ENCODE results near the gene ADAM20. TPM values are rescaled to one million over a fixed set of nuclear protein-coding genes. Genes with fewer than 3 reads are reported as not detected.
"Not testable (repeated sequence)": the region's sequence is repeated elsewhere in the genome, so short reads cannot be mapped to it uniquely, and the experiment has no call there.

The ADAM20 gene
- 0.64 and 0.88 TPM in 2 replicates for total RNA-seq
- polyA plus RNA-seq (2012): 0.25 TPM

DNA sequence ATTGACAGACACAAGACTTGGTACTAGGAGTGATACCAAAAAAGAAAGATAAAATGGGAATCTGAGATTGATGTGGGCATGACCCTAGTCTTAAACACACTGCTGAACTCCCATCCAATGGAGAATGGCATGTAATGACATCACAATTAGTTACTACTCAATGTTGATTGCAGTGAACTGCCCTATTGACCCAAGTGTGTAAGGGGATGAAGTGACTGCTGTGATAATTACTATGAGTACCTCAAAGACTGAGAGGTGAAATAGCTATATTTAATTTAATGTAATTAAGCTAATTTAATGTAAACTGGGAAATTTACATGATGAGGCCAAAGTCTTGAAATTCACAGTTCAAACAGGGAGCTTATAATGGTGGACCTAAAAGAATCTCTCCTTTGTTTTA, at the start of gene ADAM20:
Gene ADAM20 (minus strand): TSS at position 101 of the 400 bp plus-strand sequence. CDS start 10,247 bp downstream, outside the sequence.
- DNase-seq (ENCODE audit: low read depth): no peak

DNA sequence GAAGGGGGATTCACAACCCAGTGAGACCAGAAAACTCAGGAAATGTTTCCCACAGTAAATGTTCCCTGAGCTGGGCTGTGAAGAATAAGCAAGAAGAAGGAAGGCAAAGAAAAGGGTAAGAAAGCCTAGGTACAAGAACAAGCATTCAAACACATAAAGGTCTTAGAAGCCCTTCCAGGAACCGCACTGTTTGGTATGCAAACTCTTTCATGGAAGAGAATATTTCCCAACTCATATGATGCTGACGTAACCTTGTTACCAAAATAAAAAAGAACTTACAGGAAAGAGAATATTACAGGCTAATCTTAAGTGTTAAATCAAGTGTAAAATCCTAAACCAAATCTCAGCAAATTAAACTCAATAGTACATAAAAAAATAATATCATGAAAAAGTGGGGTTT, 42.1 kb upstream of the ADAM20 start:
- DNase-seq (ENCODE audit: low read depth): no peak

DNA sequence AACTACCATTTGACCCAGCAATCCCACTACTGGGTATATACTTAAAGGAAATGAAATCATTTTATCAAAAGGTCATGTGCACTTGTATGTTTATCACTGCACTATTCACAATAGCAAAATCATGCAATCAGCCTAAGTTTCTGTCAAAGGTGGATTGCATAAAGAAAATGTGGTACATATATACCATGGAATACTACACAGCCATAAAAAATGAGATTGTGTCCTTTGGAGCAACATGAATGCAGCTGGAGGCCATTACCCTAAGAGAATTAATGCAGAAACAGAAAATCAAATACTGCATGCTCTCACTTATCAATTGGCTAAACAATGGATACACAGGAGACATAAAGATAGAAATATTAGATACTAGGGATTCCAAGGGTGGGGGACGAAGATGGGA, 38.2 kb upstream of the ADAM20 start:
- no peak for DNase-seq (ENCODE audit: low read depth)

DNA sequence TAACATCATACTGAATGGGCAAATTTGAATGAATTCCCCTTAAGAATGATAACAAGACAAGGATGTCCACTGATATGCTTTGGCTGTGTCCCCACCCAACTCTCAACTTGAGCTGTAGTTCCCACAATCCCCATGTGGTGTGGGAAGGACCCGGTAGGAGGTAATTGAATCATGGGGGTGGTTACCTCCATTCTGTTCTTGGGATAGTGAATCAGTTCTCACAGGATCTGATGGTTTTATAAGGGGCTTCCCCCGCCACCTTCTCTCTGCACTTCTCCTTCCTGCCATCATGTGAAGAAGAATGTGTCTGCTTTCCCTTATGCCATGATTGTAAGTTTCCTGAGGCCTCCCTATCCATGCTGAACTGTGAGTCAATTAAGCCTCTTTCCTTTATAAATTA, 36.3 kb upstream of the ADAM20 start:
- DNase-seq (ENCODE audit: low read depth): no peak

DNA sequence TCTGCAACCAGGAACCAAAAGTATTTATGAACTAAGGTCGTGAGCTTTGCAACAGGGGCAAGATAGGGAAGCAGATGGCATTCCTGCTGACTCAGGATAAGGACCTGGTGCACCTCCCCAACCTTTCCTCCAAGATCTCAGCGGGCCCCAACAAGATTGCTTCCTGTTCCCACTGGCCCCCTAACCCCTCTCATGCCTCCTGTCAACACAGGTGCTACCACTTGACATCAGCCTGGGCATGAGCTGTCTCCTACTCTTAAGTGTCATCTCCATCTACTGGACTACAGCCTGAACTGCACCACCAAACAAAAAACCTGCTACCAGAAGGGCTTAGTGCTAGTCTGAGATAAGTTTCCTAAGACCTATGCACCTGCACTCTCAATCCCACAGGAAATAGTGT, 33.0 kb upstream of the ADAM20 start:
- peak; percentile 47 for DNase-seq (ENCODE audit: low read depth)

DNA sequence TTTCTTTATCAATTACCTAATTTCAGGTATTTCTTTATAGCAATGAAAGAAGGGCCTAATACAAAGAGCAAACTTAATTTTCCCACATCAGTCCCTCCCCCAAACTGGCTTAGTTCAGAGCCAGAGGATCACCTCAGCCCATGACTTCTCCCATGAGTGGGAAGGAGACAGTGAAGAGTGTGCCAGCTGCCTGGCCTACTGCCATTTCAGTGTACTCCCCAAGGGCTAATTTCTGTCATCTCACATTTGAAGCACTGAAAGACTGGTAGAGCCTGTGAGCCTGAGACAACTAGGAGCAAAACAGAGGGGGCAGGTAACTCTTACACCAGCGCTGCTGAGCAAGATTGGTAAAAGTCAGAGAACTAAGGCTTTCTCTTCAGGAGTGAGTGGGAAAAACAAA, 29.1 kb upstream of the ADAM20 start:
- peak; percentile 83 for DNase-seq (ENCODE audit: low read depth)

DNA sequence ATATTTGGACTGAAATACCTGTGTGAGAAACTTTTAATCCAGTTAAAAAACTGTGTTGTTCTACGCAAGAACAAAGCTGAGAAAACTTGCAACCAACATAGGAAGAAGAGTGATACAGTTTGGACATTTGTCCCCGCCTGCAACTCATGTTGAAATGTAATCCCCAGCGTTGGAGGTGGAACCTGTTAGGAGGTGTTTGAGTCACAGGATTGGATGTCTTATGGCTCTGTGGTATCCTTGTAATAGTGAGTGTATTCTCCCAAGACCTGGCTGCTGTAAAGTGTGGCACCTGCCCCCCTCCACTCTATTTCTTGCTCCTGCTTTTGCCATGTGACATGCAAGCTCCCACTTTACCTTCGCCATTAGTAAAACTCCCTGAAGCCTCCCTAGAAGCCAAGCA, 28.6 kb upstream of the ADAM20 start:
- DNase-seq (ENCODE audit: low read depth): no peak

DNA sequence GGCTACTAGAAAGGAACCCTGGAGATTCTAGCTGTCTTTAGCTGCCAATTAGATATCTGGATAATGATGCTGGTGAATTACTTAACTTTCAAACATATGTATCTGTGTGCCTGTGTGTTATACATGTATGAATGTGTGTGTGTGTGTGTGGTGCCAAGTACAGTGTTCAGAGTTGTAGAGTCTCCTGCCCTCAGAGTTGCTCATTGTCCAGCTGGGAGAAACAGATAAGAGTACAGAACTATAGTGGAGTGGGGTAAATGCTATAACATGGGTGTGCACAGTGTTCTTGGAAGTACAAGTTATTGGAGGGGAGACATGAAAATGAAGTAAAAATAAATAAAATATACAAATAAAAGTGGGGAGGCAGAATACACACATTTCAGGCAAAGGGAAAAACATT, 23.6 kb upstream of the ADAM20 start:
- no peak for DNase-seq (ENCODE audit: low read depth)

DNA sequence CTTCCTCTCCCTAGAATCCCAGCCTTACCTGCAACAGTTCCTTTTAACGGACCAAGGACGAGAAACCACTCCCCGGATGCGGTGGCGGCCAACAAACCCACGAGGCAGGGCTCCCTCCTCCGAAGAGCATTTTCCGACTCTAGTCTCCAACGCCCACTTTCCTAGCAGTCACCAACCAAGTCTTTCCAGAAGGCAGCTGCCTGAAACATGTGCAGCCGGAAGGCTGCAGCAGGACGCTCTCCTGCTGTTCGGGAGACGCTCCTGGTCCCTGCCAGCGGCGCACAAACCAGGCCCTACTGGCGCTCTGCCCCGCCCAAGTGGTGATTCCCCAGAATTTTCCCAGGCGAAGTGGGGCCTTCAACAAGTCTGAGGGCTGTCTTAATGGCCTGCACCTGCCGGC, 21.1 kb upstream of the ADAM20 start:
- DNase-seq (ENCODE audit: low read depth): no peak

DNA sequence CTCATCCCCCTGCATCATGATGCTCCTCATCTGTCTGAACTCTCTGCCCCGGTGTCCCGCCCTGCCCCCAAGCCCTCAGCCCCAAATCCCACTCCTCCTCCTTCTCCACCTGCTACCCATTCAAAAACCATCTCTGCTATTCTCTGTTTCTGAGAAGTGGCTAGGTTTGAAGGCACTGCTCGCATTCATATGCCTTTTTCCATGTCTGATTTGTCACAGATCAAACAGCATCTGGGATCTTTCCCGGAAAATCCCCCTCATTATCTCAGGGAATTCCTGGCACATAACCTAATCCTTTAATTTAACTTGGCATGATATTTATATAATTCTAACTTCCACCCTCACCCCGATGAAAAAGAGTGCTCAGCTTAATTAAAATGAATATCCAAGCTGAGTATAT, 3.3 kb upstream of the ADAM20 start:
- no peak for DNase-seq (ENCODE audit: low read depth)

DNA sequence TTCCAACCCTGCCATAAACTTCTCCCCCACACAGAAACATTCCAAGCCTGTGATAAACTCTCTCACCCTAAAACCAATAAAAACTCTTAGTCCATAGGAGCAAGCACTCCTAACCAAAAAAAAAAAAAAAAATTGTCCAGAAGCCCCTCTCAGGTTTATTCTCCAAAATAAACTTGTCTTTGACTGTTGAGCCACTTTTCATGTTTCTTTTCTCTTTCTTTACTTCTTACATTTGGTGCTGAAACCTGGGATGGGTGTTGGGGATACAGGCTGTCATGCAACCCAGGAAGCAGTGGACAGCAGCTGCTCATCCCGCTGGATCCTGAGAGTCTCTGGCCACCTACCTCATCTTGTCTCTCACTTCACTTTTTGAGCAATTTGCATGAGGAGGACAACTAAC, 2.0 kb upstream of the ADAM20 start:
- DNase-seq (ENCODE audit: low read depth): no peak

DNA sequence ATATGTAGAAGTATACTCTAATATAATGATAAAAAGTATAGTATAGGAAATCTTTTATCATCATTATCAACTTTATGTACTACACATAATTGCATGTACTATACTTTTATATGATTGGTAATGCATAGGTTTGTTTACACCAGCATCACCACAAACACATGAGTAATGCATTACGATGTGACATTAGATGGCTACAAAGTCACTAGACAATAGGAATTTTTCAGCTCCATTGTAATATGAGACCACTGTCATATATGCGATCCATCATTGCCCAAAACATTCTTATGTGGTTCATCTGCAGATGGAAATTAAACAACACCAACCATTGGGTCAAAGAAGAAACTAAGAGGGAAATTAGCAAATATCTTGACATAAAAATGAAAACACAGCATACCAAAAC, 4.4 kb downstream of the ADAM20 start:
- DNase-seq (ENCODE audit: low read depth): no peak

DNA sequence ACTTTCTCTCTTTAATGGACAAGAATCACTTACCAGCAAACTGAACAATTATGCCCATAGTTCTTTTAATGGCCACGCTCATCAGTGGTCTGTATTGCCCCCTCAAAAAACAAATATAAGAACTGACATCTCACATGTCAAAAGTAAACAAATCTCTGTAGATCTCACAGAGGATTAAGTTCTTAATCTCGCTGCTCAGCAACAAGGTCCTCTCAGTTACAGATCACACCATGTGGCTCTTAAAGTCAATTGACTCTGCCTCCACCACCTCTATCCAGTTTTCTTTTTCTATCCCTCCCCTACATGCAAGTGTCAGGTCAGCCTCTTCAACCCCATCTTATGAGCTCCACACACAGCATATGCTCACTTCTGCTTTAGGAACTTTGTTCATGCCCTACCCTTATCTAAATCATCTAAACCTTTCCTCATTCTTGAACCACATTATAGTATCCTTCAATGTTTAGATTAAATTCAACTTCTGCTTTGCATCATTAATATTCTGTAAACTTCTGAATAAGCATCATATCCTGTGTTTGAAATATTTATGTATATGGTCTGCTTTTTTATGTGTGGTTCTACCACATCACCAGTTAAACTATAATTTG, 7.2 kb downstream of the ADAM20 start:
- no peak for DNase-seq (ENCODE audit: low read depth)

DNA sequence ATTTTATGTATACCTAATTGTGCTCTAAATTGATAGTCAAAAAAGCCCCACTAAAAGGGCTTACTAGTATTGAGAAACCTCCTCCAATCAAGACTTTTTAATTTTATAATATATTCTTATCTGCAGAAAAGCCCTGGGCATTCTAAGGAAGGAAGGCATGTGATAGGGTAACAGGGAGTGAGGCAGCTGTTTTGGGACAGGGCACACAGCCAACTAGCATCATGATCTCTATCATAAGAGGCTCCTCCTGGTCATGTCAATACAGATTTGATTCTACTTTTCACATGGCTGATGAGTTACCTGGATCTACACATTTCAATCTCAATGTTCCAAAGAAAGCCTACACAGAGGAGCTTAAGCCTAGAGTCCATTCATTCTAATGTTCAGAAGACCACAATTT, 9.1 kb downstream of the ADAM20 start:
- DNase-seq (ENCODE audit: low read depth): peak; percentile 63

DNA sequence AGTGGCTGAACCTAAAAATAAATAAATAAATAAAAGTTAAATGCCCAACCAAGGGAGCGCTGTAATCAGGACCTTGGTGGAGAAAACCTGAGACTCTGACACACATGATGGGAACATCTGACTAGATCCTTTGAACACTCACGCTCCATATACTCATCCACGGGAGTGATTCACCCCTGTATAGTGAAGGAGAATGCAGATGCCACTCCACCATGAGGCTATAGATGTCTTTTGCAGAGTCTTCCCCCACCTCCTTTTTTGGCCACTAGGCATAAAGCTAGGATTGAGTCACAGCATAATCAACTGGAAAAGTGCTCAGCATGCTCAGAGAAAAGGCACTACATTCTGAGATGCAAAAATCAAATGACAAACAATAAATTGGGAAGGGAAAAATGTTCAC, 19.0 kb downstream of the ADAM20 start:
- DNase-seq (ENCODE audit: low read depth): no peak

DNA sequence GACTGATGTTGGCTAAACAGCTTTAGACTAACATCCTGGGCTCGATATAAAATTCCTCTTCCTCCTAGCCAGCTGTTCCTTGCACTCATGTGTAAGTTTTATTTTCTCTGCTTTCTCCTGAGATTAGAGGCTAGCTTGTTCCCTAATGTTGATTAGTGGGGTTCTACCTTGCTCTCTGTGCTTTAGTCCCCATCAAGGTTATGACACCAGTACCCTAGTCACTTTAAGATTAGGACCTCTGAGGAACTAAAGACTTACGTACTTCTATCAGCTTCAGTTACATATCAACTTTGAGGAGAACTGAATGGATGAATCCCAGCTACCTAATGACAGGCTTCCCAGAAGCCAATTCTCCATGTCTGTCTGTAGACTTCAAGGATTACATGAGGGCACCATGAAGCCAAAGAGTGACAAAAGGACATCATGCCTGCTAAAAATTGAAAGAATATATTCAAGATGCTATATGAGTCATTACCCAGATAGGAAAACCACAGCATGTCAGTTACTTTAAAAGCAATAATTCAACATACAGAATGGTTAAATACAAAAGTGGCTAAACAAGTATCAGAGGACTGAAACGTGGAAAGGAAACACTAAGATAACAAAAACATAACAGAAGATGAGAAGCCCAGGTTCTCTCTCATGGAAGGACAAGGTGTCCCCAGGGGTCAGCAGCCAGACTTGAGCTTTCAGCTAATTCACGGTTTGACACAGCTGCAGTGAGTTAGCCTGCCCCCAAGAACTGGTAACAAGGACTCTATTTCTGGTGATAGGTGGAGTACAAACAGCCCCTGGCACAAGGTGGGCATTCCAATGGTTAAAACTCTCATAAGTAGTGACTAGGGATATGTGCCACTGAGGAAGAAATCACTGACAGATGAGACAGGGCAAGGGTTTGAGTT, 20.4 kb downstream of the ADAM20 start:
- peak; percentile 22 for DNase-seq (ENCODE audit: low read depth)

DNA sequence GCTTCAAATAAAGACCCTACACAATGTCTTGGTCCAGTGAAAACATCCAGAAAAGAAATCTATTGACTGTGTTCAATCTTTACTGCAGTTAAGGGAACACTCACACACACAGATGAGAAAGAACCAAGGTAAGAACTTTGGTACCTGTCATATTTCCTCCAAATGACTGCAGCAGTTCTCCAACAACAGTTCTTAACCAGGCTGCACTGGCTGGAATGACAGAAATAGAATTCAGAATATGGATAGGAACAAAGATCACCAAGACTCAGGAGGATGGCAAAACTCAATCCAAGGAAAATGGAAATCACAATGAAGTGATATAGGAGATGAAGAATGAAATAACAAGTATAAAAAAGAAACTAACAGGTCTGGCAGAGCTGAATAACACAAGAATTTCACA, 36.6 kb downstream of the ADAM20 start:
- no peak for DNase-seq (ENCODE audit: low read depth)

DNA sequence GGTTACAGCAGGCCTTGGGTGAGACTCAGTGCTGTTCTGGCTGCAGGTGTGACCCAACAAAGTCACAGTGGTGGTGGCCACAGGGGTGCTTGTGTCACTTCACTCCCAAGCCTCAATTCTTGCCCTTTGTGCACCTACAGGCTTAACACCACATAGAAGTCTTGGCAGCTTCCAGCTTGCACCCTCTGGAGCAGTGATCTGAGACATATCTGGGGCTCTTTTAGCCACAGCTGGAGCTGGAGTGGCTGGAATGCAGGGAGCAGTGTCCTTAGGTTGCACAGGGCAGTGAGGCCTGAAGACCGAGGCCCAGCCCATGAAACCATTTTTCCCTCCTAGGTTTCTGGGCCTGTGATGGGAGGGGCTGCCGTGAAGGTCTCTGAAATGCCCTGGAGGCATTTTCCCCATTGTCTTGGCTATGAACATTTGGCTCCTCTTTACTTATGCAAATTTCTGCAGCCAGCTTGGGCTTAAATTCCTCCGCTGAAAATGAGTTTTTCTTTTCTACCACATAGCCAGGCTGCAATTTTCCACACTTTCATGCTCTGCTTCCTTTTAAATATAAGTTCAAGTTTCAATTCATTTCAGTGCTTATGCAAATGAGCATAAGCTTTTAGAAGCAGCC, 45.1 kb downstream of the ADAM20 start:
- no peak for DNase-seq (ENCODE audit: low read depth)

DNA sequence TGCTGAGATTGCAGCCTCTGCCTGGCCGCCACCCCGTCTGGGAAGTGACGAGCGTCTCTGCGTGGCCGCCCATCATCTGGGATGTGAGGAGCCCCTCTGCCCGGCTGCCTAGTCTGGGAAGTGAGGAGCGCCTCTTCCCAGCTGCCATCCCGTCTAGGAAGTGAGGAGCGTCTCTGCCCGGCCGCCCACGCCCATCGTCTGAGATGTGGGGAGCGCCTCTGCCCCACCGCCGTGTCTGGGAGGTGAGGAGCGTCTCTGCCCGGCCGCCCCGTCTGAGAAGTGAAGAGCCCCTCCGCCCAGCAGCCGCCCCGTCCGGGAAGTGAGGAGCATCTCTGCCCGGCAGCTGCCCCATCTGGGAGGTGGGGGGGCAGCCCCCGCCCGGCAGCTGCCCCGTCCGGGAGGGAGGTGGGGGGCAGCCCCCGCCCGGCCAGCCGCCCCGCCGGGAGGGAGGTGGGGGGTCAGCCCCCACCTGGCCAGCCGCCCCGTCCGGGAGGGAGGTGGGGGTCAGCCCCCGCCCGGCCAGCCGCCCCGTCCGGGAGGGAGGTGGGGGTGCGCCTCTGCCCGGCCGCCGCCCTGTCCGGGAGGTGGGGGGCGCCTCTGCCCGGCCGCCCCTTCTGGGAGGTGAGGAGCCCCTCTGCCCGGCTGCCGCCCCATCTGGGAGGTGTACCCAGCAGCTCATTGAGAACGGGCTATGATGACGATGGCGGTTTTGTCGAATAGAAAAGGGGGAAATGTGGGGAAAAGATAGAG, 57.3 kb downstream of the ADAM20 start:
- DNase-seq (ENCODE audit: low read depth): not testable (repeated sequence)

DNA sequence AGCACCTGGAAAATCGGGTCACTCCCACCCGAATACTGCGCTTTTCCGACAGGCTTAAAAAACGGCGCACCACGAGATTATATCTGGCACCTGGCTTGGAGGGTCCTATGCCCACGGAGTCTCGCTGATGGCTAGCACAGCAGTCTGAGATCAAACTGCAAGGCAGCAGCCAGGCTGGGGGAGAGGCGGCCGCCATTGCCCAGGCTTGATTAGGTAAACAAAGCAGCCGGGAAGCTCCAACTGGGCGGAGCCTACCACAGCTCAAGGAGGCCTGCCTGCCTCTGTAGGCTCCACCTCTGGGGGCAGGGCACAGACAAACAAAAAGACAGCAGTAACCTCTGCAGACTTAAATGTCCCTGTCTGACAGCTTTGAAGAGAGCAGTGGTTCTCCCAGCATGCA, 59.3 kb downstream of the ADAM20 start:
- DNase-seq (ENCODE audit: low read depth): not testable (repeated sequence)

DNA sequence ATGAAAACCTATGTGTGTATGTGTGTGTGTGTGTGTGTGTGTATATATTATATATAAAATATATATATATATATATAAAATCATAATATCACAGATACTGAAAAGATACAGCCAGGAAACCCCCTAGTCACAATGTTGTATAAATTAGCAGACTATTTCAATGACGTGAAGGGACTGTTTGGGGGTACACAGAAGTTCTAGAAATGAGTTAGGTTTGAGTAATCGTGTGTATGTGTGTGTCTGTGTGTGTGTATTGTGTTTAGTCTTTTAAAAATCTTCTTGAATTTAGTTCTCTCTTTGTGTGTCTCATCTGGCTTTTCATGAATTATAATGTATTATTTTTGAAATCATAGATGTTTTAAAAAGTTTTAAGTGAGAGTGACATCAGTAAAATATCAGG, 61.0 kb downstream of the ADAM20 start:
- DNase-seq (ENCODE audit: low read depth): no peak

Measured in myocyte (in vitro differentiated cells).